Fibroblast of mammary gland (primary cell): Measurements from ENCODE around the gene TMEM242.

Experiments
- DNase-seq: peaks from one replicate; pipeline ENCODE4 v3.0.0-alpha.2; 2010; ENCODE audit warnings: low read depth
- H3K4me3 ChIP-seq: 2 replicates; pipeline ENCODE4 v1.5.1; 2011; ENCODE audit warnings: low read depth, mild to moderate bottlenecking, low read length, moderate library complexity; ENCODE audit not compliant: control insufficient read depth
- CTCF ChIP-seq: conservative IDR thresholded peaks from 2 replicates; pipeline ENCODE4 v1.5.1; 2011; ENCODE audit warnings: low read depth, low read length, inconsistent platforms; ENCODE audit not compliant: control insufficient read depth, insufficient read depth

Gene TMEM242

GRCh38 chr6:157302736-157303135, 20.6 kb downstream of the TMEM242 start:
- no peak for DNase-seq
- no peak for TF ChIP-seq CTCF
- H3K4me3 ChIP-seq = no peak overlapping the region

- no peak for DNase-seq
- no peak for TF ChIP-seq CTCF
- H3K4me3 ChIP-seq = no peak overlapping the region
Measured at GRCh38 chr6:157300436-157300835, 22.9 kb downstream of the TMEM242 start.

DNA sequence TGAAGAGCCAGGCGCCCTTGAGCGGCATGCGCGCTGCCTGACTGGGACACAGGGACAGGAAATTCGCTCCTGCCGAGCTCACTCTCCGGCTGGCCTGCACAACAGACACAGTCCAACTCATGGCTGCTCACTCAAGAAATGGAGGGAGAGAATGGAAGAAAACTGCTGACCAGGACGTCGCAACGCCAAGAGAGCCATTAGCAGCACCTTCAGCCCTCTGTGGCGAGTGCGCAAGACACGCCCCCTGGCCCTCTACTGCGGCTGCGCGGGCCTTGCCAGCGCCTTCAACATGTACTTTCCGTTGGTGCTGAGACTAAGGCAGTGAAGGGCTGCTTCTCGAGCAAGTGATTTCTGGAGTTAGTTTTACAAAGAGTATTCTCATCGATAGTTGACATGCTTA, 23.3 kb downstream of the TMEM242 start:
- H3K4me3 ChIP-seq = no peak overlapping the region
- DNase-seq = no peak
- no peak for TF ChIP-seq CTCF

DNA sequence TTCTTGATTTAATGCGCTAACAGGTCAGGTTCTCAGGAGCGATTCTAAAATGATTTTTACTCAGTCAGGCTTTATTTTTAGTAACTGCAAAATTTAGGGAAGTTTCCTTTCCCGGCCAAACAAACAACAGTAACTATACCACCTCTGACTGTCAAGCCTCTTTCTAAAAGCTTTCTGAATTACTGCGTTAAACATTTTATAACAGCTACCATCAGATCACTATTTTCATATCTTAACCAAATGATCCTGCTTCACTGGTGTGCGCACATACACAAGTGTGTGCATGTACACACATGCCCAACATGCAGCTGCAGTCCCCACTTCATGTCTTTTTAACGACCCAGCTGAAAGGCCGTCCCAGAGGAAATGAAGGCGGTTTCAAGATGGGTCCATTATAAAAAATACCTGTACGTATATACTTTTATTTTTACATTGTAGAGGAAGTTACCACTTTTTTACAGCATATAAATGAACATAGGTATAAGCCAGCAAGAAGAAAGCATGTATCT, 25.0 kb downstream of the TMEM242 start:
- no peak for DNase-seq
- H3K4me3 ChIP-seq = no peak overlapping the region
- no peak for TF ChIP-seq CTCF

GRCh38 chr6:157294654-157295053, 28.7 kb downstream of the TMEM242 start:
- H3K4me3 ChIP-seq = no peak overlapping the region
- TF ChIP-seq CTCF = no peak
- no peak for DNase-seq

DNA sequence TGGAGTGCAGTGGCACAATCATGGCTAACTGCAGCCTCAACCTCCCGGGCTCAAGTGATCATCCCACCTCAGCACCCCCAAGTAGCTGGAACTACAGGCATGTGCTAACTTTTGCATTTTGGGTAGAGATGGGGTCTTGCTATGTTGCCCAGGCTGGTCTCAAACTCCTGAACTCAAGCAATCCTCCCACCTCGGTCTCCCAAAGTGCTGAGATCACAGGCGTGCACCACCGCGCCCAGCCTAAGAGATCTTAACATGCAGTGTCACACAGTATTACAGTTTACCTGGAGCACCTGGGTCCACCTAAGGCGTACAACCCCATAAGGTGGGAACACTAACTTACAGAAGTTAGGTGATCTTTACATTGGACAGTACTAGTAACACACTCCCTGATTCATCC, 29.5 kb downstream of the TMEM242 start:
- DNase-seq = no peak
- no peak for TF ChIP-seq CTCF
- H3K4me3 ChIP-seq = no peak overlapping the region

DNA sequence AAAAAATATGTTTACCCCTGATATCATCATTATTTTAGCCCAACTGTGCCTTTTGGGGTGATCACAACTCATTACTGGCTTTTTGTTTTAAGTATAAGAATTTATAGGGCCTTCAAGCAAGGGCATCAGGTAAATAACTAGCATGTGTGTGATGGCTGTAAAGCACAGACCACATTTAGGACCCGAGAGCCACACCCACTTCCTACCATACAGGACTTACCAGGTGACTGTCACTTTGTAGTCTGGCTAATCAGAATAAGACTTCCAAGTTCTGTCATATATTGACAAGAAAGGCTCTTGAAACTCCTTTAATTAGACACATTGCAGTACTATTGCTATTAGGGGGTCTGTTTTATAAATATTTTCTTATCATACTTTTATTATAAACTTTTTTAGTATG, 31.1 kb downstream of the TMEM242 start:
- DNase-seq = no peak
- no peak for TF ChIP-seq CTCF

More for the DNA sequence above, 31.1 kb downstream of the TMEM242 start:
- H3K4me3 ChIP-seq = no peak overlapping the region
